Stomach (tissue), 19 donors: ENCODE results near the gene MPDU1. TPM values are rescaled to one million over a fixed set of nuclear protein-coding genes. Genes with fewer than 3 reads are reported as not detected.

Experiments
- DNase-seq, 2 donors: peaks; one replicate each; pipeline versions ENCODE4 v3.0.0 to v3.0.0-alpha.2; 2013 to 2019
- H3K27ac ChIP-seq, 5 donors: fragments of 200-600 bp in 4 of 5; sonication (generic) in 4 of 5; one replicate each; pipeline ENCODE4 v1.5.1; 2013 to 2019; ENCODE audit warnings: mild to moderate bottlenecking in 1 of 5, moderate library complexity in 1 of 5
- H3K27me3 ChIP-seq, 3 donors: fragments of 200-600 bp; sonication (generic); one replicate each; pipeline ENCODE4 v1.5.1; 2017 to 2019; ENCODE audit warnings: mixed run types in 1 of 3
- H3K36me3 ChIP-seq, 4 donors: fragments of 200-600 bp; sonication (generic); 1 replicate in 3 of 4; 2 replicates in 1 of 4; pipeline ENCODE4 v1.5.1; 2016 to 2019
- H3K4me1 ChIP-seq, 4 donors: fragments of 200-600 bp; sonication (generic); one replicate each; pipeline ENCODE4 v1.5.1; 2016 to 2019
- H3K4me3 ChIP-seq, 4 donors: fragments of 200-600 bp; sonication (generic) in 3 of 4; one replicate each; pipeline ENCODE4 v1.5.1; 2016 to 2019; ENCODE audit warnings: mild to moderate bottlenecking in 1 of 4
- H3K9me3 ChIP-seq, 4 donors: fragments of 200-600 bp; sonication (generic); one replicate each; pipeline ENCODE4 v1.5.1; 2016 to 2019
- EP300 ChIP-seq: sonication (generic); formaldehyde crosslinking; IDR thresholded peaks from one replicate; pipeline ENCODE4 v1.6.1; 2017; ENCODE audit warnings: antibody characterized with exemption
- POLR2A ChIP-seq, 4 donors: fragments of 450-650 bp; IDR thresholded peaks; one replicate each; pipeline ENCODE4 v1.6.1; 2016; ENCODE audit warnings: antibody characterized with exemption in 4 of 4, control low read depth in 2 of 4, mild to moderate bottlenecking in 1 of 4, moderate library complexity in 1 of 4
- POLR2AphosphoS5 ChIP-seq, 3 donors: sonication (generic); formaldehyde crosslinking; IDR thresholded peaks; one replicate each; pipeline ENCODE4 v1.6.1; 2016; ENCODE audit warnings: antibody characterized with exemption in 3 of 3
- WGBS, 5 donors: extraction: QIAGEN DNeasy Blood & Tissue Kit in 3 of 5; methylation state at CpG; one replicate each; pipeline versions ENCODE4 v1.1.5 to v1.1.7; 2013 to 2018; 5-methylcytosine and 5-hydroxymethylcytosine counted together
- intact Hi-C: fragments of 100-400 bp; cut with DNase I; formaldehyde crosslinking; loops from one replicate; pipeline ENCODE4 v1.15.1; 2023; ENCODE audit warnings: low total_unique reads
- long read RNA-seq, 10 donors: transcript quantifications; one replicate each; lab custom pipeline, GENCODE V29; 2026
- polyA plus RNA-seq, 3 donors: library from polyadenylated mRNA; stranded (reverse); fragments of 200-250 nt; gene quantifications; one replicate each; pipeline ENCODE4 v1.2.3, GENCODE V29; 2013
- total RNA-seq, 5 donors: library from RNA; depleted of rRNA; stranded (reverse); fragments of >200 nt; gene quantifications; one replicate each; pipeline versions ENCODE4 v1.1.0 to v1.2.3, GENCODE V29; 2014 to 2016
- TF ChIP-seq, protein P1 (sequence below), 7 experiments: fragments of 450-650 bp in 4 of 7; fragments of 200-600 bp in 3 of 7; sonication (generic) in 3 of 7; IDR thresholded peaks; one replicate each; pipeline ENCODE4 v1.5.1; 2016 to 2019; ENCODE audit warnings: antibody characterized with exemption in 7 of 7, control low read depth in 2 of 7, mild to moderate bottlenecking in 1 of 7
- donor health status: healthy with polysubstance abuse.
- donor health status: Bipolar disorder and iron deficiency.
- donor health status: healthy.

The MPDU1 gene
- 100 to 1,000 TPM in 3 of 5 donors, 10 to 100 TPM in 2; 64.8 to 188 (median 117) TPM for total RNA-seq
- polyA plus RNA-seq: 10 to 100 TPM; 27.2 to 67.4 (median 64.0) TPM
- long read RNA-seq, donor 1, transcript MPDU1-201 (7 exons, 1,601 nt): major isoform, 10 of 11 reads
- long read RNA-seq, donor 1, partial matches to known transcripts: 0 of 11 reads
- long read RNA-seq, donor 1, other reads (novel, unspliced or antisense): 0 of 11 reads
- long read RNA-seq, donor 2, transcript MPDU1-201 (7 exons, 1,601 nt): major isoform, 13 of 25 reads
- long read RNA-seq, donor 2, partial matches to known transcripts: 9 of 25 reads
- long read RNA-seq, donor 2, other reads (novel, unspliced or antisense): 0 of 25 reads
- long read RNA-seq, donor 3, transcript MPDU1-201 (7 exons, 1,601 nt): major isoform, 9 of 16 reads
- long read RNA-seq, donor 3, partial matches to known transcripts: 0 of 16 reads
- long read RNA-seq, donor 3, other reads (novel, unspliced or antisense): 0 of 16 reads
- long read RNA-seq, donor 4, partial matches to known transcripts: 0 of 1 reads
- long read RNA-seq, donor 4, other reads (novel, unspliced or antisense): 0 of 1 reads
- long read RNA-seq, donor 5, transcript MPDU1-201 (7 exons, 1,601 nt): major isoform, 14 of 21 reads
- long read RNA-seq, donor 5, partial matches to known transcripts: 0 of 21 reads
- long read RNA-seq, donor 5, other reads (novel, unspliced or antisense): 0 of 21 reads
- long read RNA-seq, donor 6, transcript MPDU1-207 (7 exons, 1,020 nt): minor isoform, 5 of 54 reads
- long read RNA-seq, donor 6, transcript MPDU1-201 (7 exons, 1,601 nt): major isoform, 29 of 54 reads
- long read RNA-seq, donor 6, partial matches to known transcripts: 0 of 54 reads
- long read RNA-seq, donor 6, other reads (novel, unspliced or antisense): 6 of 54 reads
- long read RNA-seq, donor 7, transcript MPDU1-208 (2 exons, 1,195 nt): minor isoform, 6 of 29 reads
- long read RNA-seq, donor 7, transcript MPDU1-201 (7 exons, 1,601 nt): major isoform, 19 of 29 reads
- long read RNA-seq, donor 7, partial matches to known transcripts: 0 of 29 reads
- long read RNA-seq, donor 7, other reads (novel, unspliced or antisense): 0 of 29 reads
- long read RNA-seq, donor 8, transcript MPDU1-201 (7 exons, 1,601 nt): major isoform, 17 of 25 reads
- long read RNA-seq, donor 8, partial matches to known transcripts: 0 of 25 reads
- long read RNA-seq, donor 8, other reads (novel, unspliced or antisense): 0 of 25 reads
- long read RNA-seq, donor 9, transcript MPDU1-201 (7 exons, 1,601 nt): major isoform, 9 of 18 reads
- long read RNA-seq, donor 9, transcript MPDU1-203 (6 exons, 1,125 nt): minor isoform, 5 of 18 reads
- long read RNA-seq, donor 9, partial matches to known transcripts: 0 of 18 reads
- long read RNA-seq, donor 9, other reads (novel, unspliced or antisense): 0 of 18 reads
- long read RNA-seq, donor 10, transcript MPDU1-201 (7 exons, 1,601 nt): major isoform, 8 of 20 reads
- long read RNA-seq, donor 10, partial matches to known transcripts: 9 of 20 reads
- long read RNA-seq, donor 10, other reads (novel, unspliced or antisense): 0 of 20 reads

DNA sequence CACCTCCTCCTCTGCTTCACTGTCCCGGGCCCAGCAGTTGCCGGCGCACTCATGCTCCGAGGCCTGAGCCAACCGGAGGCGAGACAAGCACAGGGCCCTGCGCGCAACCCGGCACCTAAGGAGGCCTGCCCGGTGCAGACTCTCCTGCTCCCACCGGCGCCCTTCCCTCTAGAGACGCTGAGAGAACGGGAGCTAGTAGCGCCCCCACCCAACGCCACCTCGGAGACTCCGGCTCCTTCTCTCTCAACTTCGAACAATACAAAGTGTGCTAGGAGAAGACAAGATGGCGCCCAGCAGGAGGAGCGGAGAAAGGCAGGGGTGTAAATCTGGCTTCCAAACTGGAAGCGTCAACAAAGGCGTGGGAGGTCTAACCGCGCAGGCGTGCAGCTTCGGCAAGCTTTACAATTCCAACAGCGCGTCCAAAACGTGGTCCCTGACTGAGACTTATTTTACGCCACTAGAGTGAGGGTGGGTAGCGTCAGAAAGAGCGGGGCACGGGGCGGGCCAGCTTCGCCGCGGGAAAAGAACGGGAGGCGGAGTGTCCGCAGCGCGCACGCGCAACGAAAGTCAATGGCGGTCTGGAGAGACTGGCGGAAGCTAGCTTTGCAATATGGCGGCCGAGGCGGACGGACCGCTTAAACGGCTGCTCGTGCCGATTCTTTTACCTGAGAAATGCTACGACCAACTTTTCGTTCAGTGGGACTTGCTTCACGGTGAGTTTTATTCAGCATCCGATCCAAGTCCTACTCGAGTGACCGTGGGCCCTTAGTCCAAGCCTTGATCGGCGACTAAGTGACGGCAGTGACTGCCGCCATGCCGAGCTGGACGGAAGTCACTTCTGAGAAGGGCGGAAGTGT lies at the start of gene MPDU1:
TSS of gene MPDU1 (plus strand) at position 600 of the 857 bp plus-strand sequence. CDS start at position 611, 11 bp downstream.
- 1 to 14% (median 14%) methylated on average over 53 to 69 of the region's 69 CpGs for WGBS, 5 donors
- intact Hi-C loops: no loop called here

DNA sequence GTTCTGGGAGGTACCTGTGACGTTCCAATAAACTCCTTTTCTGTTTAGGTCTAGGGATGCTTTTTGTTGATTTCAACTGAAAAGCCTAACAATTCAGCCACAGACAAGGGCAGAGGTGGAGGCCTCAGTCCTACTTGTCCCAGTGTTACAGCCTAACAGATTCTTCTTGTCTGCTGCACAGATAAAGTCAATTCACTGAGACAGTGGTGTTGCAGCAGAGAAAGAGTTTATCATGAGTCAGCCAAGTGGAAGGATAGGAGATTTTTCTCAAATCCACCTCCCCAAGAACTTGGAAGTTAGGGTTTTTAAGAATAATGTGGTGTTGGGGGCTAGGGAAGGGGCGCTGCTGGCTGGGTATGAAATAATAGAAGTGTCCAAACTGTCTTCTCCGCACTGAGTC lies 45.6 kb upstream of the MPDU1 start:
- H3K9me3 ChIP-seq: peaks cover 0 to 15% (median 8%) of the 10 kb centered on the region in 4 donors

More for the DNA sequence above, at the start of gene MPDU1:
- peak within 1 kb of the TSS; percentile 90 to 97 (median 94) for H3K27ac ChIP-seq
- no peaks in the 10 kb centered on the region for H3K9me3 ChIP-seq
- H3K4me1 ChIP-seq: peaks cover 60 to 94% (median 89%) of the 10 kb centered on the region in 4 donors
- TF ChIP-seq POLR2A (IDR thresholded peaks at IDR 0.05) (peak in 1 of 4 donors; percentile 23), POLR2AphosphoS5 (IDR thresholded peaks at IDR 0.05) (peak; percentile 75 to 95 (median 80))
- TF ChIP-seq, protein P1, sequence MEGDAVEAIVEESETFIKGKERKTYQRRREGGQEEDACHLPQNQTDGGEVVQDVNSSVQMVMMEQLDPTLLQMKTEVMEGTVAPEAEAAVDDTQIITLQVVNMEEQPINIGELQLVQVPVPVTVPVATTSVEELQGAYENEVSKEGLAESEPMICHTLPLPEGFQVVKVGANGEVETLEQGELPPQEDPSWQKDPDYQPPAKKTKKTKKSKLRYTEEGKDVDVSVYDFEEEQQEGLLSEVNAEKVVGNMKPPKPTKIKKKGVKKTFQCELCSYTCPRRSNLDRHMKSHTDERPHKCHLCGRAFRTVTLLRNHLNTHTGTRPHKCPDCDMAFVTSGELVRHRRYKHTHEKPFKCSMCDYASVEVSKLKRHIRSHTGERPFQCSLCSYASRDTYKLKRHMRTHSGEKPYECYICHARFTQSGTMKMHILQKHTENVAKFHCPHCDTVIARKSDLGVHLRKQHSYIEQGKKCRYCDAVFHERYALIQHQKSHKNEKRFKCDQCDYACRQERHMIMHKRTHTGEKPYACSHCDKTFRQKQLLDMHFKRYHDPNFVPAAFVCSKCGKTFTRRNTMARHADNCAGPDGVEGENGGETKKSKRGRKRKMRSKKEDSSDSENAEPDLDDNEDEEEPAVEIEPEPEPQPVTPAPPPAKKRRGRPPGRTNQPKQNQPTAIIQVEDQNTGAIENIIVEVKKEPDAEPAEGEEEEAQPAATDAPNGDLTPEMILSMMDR (IDR thresholded peaks at IDR 0.05): no peak
- H3K27me3 ChIP-seq: no peaks in the 10 kb centered on the region
- peak; percentile 96 to 99 for DNase-seq
- peak within 1 kb of the TSS; percentile 55 to 66 (median 60) for H3K4me3 ChIP-seq
- peaks cover 5 to 43% (median 32%) of the 10 kb centered on the region in 4 donors for H3K36me3 ChIP-seq

DNA sequence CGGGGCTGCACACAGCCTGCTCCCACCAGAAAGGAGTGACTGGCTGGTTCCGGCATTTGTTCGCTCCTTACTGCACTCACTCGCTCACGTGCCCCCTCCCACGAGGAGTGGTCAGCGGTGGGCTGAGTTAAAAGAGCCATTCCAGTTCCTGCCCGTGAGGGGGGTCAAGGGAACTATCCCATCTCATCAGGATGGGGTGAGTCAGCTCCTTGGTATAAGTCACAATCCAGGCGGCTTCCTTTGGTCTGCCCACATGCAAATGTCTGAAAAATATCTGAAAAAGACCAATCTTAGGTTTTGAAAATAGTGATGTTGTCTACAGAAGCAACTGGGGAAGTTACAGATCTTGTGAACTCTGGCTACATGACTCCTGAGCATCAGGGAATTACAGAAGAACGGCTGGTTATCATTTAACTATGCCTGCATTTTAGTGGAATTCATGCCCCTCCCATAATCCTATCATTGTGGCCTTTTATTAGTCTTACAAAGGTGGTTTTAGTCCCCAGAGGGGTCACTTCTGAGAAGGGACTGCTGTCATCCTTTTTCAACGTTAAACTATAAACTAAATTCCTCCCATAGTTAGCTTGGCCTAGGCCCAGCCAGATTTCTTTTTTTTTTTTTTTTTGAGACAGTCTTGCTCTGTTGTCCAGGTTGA lies 44.6 kb upstream of the MPDU1 start:
- no peak for DNase-seq
- no peaks in the 10 kb centered on the region for H3K27me3 ChIP-seq
- no peak overlapping the region for H3K27ac ChIP-seq
- intact Hi-C loops: no loop called here
- H3K36me3 ChIP-seq: no peaks in the 10 kb centered on the region
- TF ChIP-seq POLR2AphosphoS5 (IDR thresholded peaks at IDR 0.05) (no peak), POLR2A (IDR thresholded peaks at IDR 0.05) (no peak), EP300 (no peak)
- TF ChIP-seq, protein P1 (IDR thresholded peaks at IDR 0.05): no peak
- 72 to 79% (median 77%) methylated on average over 11 of the region's 11 CpGs for WGBS, 5 donors
- H3K9me3 ChIP-seq: peaks cover 0 to 15% (median 8%) of the 10 kb centered on the region in 4 donors
- no peaks in the 10 kb centered on the region for H3K4me1 ChIP-seq
- no peak overlapping the region for H3K4me3 ChIP-seq

More for the DNA sequence above, 45.6 kb upstream of the MPDU1 start:
- no peaks in the 10 kb centered on the region for H3K4me1 ChIP-seq
- no peaks in the 10 kb centered on the region for H3K27me3 ChIP-seq
- WGBS, 5 donors: 60 to 94% (median 76%) methylated on average over 3 of the region's 3 CpGs
- no peak for DNase-seq
- no peaks in the 10 kb centered on the region for H3K36me3 ChIP-seq
- intact Hi-C loops: no loop called here
- no peak overlapping the region for H3K4me3 ChIP-seq
- no peak for TF ChIP-seq POLR2AphosphoS5 (IDR thresholded peaks at IDR 0.05)
- TF ChIP-seq EP300: no peak
- TF ChIP-seq POLR2A (IDR thresholded peaks at IDR 0.05): no peak
- TF ChIP-seq, protein P1 (IDR thresholded peaks at IDR 0.05): no peak
- no peak overlapping the region for H3K27ac ChIP-seq
